Skeletal muscle cell (primary cell): ENCODE results near the gene CEP68.

Experiments used
- DNase-seq: peaks from one replicate; pipeline ENCODE4 v3.0.0-alpha.2; 2010; ENCODE audit warnings: low read depth
- H3K4me3 ChIP-seq: 2 replicates; pipeline ENCODE4 v1.5.1; 2011; ENCODE audit warnings: low read depth, mild to moderate bottlenecking, control low read depth, low read length, moderate library complexity

The CEP68 gene

GRCh38 chr2:65054749-65055421, 1.3 kb upstream of the CEP68 start:
- no peak overlapping the region for H3K4me3 ChIP-seq
- no peak for DNase-seq

- DNase-seq, result no peak
- peak overlapping the region; percentile 69 for H3K4me3 ChIP-seq
Measured at GRCh38 chr2:65055422-65056214, 598 bp upstream of the CEP68 start.

GRCh38 chr2:65057054-65057375, 799 bp downstream of the CEP68 start:
- DNase-seq, result no peak
- peak overlapping the region; percentile 69 for H3K4me3 ChIP-seq

DNA sequence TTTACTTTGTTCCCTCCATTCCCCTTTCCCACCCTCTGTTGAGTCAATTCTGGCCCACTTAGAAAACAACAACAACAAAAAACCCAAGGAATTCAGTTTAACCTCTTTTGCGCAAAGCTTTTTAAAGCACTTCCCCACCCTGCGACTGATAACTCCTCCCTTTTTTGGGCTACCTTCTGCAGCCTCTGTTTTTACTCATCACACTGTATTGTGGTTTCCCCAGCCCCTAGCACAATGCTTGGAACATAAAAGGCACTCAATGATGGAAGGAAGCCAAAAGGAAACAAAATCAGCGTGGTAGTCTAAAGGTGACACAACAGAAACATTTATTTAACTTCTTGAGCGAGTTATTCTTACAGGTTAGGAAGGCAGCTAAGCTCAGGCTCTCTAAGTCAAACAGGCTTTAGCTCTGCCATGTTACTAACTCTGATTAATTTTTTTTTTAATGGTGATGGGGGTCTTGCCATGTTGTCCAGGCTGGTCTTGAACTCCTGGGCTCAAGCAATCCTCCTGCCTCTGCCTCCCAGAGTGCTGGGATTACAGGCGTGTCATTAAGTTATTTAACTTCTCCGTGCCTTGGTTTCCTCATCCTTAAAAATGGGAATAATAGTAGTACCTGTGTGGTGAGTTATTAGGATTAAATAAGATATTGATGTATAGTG, 1.3 kb downstream of the CEP68 start:
- peak overlapping the region; percentile 69 for H3K4me3 ChIP-seq
- no peak for DNase-seq

DNA sequence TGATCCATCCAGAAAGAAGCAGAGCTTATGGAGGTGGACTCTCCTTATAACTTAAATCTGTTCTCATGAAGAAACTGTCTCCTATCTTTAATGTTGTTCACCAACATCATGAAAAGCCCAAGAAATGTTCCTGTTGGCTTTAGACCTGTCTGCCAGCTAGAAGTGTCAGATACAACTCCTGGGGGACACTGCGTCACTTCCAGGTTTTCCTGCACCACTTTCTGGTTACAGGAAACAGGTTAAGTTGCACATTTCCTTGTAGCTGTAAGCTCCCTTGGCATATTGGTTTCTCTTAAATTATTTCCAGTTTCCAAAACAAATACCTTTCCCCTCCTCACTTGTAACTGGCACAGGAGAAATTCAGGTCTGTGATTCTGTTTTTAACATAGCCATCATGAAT, 2.9 kb downstream of the CEP68 start:
- no peak for DNase-seq
- H3K4me3 ChIP-seq, result no peak overlapping the region

- no peak for DNase-seq
- no peak overlapping the region for H3K4me3 ChIP-seq
Measured at GRCh38 chr2:65061146-65061909, 5.1 kb downstream of the CEP68 start.

GRCh38 chr2:65061910-65062339, 5.7 kb downstream of the CEP68 start:
- H3K4me3 ChIP-seq, result no peak overlapping the region
- DNase-seq, result no peak

DNA sequence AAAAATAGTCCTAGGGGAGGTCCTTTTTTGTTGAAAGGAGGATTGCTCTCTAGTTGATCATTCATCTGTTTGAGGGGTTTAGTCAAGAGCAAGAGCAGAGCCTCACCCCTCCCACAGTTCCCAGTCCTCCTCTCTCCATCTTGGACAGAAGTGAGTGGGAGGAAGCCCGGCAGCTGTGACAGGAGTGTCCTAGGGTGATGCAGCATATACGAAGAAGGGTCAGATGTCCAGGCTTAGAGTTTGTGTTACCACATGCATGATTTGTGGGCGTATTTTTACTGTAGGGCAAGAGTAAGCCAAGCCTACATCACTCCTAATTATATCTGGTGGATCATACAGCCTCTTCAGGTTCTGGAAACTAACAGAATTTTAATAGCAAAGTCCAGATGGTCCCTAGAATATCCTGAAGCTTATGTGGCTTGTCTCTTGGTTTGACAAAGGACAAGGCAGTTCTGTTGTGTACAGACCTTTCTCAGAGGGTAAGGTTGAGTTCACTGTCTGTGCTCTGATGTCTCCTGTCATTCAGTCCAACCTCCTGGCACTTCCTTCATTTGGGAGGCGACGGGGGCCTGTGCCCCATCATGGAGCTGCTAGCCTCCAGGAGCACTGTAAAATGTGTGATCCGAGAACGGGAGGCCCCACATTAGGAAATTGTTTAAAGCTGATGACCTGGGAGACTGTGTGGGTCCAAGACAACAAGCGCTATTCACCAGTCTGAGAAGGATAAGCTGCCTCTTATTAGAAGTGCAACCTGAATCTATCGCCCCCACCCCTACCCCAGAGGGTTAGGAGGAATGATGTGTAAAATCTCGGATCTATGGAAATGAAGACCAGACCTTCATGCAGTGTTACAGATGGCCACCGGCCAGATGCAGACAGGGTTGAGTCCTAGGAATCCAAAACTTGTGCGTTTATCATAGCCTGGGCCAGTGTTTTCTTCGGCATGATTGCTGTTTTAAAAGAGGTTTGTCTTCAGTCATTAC, 6.9 kb downstream of the CEP68 start:
- no peak overlapping the region for H3K4me3 ChIP-seq
- DNase-seq, result peak; percentile 52

DNA sequence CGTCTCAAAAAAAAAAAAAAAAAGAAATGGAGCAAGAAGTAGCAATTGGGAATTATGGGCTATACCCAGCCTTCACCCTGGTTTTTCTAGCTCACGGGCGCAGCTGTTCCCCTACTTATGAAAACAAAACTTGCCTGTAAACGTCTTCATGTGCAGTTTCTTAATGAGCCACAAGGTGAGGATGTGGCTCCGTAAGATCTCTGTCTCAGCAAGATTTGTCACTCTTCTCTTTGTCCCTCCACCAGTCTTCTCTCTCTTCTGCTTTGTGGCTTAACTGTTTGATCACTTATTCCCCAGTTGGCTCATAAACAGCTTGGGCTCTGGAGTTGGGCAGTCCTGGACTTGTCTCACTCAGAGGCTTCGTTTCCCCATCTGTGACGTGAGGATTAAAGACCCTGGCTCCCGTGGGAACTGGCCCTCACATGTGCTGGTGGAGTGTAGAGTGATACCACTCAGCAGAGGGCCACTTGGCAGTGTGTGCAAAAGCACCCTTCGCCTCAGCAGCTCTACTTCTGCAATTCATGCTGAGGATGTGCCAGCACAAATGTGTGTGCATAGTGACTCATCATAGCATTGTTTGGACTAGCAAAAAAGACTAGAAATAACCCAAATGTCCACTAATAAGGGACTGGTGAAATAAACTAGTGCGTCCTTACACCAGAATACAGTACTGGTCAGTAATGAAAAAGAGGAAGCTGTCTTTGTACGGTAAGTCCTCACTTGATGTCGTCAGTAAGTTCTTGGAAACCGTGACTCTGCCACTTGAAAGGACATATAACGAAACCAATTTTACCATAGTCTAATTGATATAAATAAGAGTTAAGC, 8.7 kb downstream of the CEP68 start:
- no peak overlapping the region for H3K4me3 ChIP-seq
- DNase-seq, result peak; percentile 98

- no peak overlapping the region for H3K4me3 ChIP-seq
- no peak for DNase-seq
Measured at GRCh38 chr2:65067806-65068553, 11.8 kb downstream of the CEP68 start.

DNA sequence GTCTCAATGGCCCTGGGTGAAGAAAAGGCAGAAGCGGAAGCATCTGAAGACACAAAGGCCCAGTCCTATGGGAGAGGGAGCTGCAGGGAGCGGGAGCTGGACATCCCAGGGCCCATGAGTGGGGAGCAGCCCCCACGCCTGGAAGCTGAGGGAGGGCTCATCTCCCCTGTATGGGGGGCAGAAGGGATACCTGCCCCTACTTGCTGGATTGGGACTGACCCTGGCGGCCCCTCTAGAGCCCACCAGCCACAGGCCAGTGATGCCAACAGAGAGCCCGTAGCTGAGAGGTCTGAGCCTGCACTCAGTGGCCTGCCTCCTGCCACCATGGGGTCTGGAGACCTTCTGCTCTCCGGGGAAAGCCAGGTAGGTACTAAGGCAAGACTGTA, 13.2 kb downstream of the CEP68 start:
- no peak overlapping the region for H3K4me3 ChIP-seq
- no peak for DNase-seq

- DNase-seq, result no peak
- H3K4me3 ChIP-seq, result no peak overlapping the region
Measured at GRCh38 chr2:65070172-65070830, 14.1 kb downstream of the CEP68 start.

DNA sequence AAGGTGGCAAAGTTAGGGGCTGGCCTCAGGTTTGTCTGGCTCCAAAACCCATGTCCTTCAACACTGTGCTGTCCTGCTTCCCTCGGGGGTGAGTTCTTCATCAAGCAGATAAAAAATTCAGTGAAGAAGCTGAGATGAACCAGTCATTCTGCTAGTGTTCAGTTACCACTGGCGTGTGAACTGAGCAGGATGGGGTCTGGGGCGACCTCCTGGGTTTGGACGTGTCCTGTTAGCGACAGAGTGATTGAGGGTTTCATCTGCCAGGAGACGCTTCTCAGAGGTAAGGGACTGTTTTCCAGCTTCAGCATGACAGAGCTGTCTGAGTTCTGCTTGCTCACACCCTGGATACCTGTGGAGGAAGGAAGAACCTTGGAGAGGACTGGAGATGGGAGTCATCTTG, 14.6 kb downstream of the CEP68 start:
- H3K4me3 ChIP-seq, result no peak overlapping the region
- DNase-seq, result no peak

GRCh38 chr2:65071499-65072180, 15.4 kb downstream of the CEP68 start:
- DNase-seq, result no peak
- H3K4me3 ChIP-seq, result no peak overlapping the region

GRCh38 chr2:65072181-65072970, 16.2 kb downstream of the CEP68 start:
- H3K4me3 ChIP-seq, result no peak overlapping the region
- DNase-seq, result no peak
